Measurements from ENCODE around the gene UTY. TPM values are rescaled to one million over a fixed set of nuclear protein-coding genes. Genes with fewer than 3 reads are reported as not detected.
"Not testable (repeated sequence)": the region's sequence is repeated elsewhere in the genome, so short reads cannot be mapped to it uniquely, and the experiment has no call there.

UTY gene
- total and polyA plus RNA-seq, 9 donors: 0.03 TPM; not detected in 8

DNA sequence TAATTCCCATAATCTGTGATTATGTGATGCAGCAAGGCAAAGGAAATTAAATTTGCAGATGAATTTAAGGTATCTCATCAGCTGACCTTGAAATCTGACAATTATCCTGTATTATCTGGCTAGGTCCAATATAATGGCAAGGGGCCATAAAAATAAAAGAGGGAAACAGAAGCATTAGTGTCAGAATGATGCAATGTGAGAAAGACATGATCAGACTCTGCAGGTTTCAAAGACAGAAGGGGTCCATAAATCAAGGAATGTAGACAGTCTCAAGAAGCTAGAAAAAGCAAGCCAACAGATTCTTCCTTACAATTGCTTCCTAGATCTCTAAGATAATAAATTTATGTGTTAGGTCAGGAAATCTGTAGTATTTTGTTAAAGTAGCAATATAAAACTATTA lies 208.1 kb downstream of the UTY start:
- no peak overlapping the region for H3K4me3 ChIP-seq
- intact Hi-C loops (cut with DNase I): no loop called here
- TF ChIP-seq, protein P1, sequence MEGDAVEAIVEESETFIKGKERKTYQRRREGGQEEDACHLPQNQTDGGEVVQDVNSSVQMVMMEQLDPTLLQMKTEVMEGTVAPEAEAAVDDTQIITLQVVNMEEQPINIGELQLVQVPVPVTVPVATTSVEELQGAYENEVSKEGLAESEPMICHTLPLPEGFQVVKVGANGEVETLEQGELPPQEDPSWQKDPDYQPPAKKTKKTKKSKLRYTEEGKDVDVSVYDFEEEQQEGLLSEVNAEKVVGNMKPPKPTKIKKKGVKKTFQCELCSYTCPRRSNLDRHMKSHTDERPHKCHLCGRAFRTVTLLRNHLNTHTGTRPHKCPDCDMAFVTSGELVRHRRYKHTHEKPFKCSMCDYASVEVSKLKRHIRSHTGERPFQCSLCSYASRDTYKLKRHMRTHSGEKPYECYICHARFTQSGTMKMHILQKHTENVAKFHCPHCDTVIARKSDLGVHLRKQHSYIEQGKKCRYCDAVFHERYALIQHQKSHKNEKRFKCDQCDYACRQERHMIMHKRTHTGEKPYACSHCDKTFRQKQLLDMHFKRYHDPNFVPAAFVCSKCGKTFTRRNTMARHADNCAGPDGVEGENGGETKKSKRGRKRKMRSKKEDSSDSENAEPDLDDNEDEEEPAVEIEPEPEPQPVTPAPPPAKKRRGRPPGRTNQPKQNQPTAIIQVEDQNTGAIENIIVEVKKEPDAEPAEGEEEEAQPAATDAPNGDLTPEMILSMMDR (IDR thresholded peaks at IDR 0.05): no peak
- no peak for TF ChIP-seq EP300 (IDR thresholded peaks at IDR 0.05)
- no peak for TF ChIP-seq POLR2A (IDR thresholded peaks at IDR 0.05)

DNA sequence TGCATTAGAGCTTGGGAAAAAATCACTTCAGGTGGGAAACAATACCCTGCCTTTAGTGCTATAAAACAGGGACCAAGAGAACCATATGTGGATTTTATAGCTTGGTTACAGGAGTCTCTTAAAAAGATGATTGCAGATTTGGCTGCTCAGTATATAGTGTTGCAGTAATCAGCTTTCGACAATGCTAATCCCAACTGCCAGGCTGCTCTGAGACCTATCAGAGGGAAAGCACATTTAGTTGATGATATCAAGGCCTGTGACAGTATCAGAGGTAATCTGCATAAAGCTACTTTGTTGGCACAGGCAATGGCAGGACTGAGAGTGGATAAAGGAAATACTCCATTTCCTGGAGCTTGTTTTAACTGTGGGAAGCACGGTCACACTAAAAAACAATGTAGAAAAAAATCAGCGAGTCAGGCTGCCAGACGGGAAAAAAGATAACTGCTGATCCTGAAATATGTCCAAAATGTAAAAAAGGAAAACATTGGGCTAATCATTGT lies 225.8 kb downstream of the UTY start:
- intact Hi-C loops (cut with DNase I); H3K36me3 ChIP-seq; H3K9me3 ChIP-seq; H3K27me3 ChIP-seq; H3K4me1 ChIP-seq (ENCODE audit: insufficient read depth); H3K27ac ChIP-seq; DNase-seq; H3K4me3 ChIP-seq: not testable (repeated sequence)
- WGBS, 3 donors: no CpG with 5 or more reads among the region's 4 CpGs

More for the DNA sequence above, 208.1 kb downstream of the UTY start:
- Histone ChIP-seq H3K9me3 (no peaks in the 10 kb centered on the region), H3K27me3 (no peaks in the 10 kb centered on the region), H3K27ac (no peak overlapping the region), H3K4me1 (ENCODE audit: insufficient read depth) (no peaks in the 10 kb centered on the region), H3K36me3 (no peaks in the 10 kb centered on the region)
- DNase-seq: no peak

DNA sequence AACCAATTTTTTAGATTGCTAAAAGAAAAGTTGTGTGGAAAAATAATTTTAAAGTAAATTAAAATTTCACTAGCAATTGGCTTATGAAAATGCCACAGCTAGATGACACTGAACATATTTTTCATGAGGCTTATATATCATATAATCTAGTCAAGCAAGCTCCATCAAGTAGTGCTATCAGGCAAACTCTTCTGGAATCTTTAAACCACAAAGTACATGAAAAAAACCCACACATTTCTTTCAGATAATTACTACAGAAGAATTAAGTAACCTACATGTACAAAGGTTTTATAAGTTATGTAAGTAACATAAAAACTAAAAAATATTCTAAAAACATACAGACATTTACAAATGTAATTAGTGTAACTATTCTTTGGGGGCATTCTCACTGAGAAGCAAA lies 229.4 kb downstream of the UTY start:
- H3K36me3 ChIP-seq: no peaks in the 10 kb centered on the region
- no peaks in the 10 kb centered on the region for H3K4me1 ChIP-seq (ENCODE audit: insufficient read depth)
- no peaks in the 10 kb centered on the region for H3K9me3 ChIP-seq
- DNase-seq: no peak
- H3K27me3 ChIP-seq: no peaks in the 10 kb centered on the region
- TF ChIP-seq, protein P1 (IDR thresholded peaks at IDR 0.05): no peak
- TF ChIP-seq EP300 (IDR thresholded peaks at IDR 0.05): no peak
- H3K4me3 ChIP-seq: no peak overlapping the region
- intact Hi-C loops (cut with DNase I): no loop called here
- H3K27ac ChIP-seq: no peak overlapping the region

DNA sequence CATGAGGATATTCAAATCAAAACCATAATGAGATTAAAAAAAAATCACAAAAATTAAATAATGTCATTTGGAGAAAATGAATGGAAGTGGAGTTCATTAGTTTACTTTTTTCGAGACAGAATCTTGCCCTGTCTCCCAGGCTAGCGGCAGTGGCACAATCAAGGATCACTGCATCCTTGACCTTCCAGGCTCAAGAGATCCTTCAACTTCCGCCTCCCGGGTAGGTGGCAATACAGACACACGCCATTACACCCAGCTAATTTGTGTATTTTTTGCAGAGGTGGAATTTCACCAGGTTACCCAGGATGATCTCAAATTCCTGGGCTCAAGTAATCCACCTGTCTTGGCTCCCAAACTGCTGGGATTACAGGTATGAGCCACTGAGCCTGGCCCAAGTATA lies 236.1 kb downstream of the UTY start:
- no peaks in the 10 kb centered on the region for H3K4me1 ChIP-seq (ENCODE audit: insufficient read depth)
- intact Hi-C loops (cut with DNase I): no loop called here
- no peak overlapping the region for H3K4me3 ChIP-seq
- H3K27me3 ChIP-seq: no peaks in the 10 kb centered on the region
- H3K9me3 ChIP-seq: no peaks in the 10 kb centered on the region
- no peak for DNase-seq
- H3K36me3 ChIP-seq: no peaks in the 10 kb centered on the region
- no peak overlapping the region for H3K27ac ChIP-seq
- no CpG with 5 or more reads among the region's 5 CpGs for WGBS, 3 donors
- TF ChIP-seq EP300 (IDR thresholded peaks at IDR 0.05) (no peak), POLR2A (IDR thresholded peaks at IDR 0.05) (no peak)
- TF ChIP-seq, protein P1 (IDR thresholded peaks at IDR 0.05): no peak

DNA sequence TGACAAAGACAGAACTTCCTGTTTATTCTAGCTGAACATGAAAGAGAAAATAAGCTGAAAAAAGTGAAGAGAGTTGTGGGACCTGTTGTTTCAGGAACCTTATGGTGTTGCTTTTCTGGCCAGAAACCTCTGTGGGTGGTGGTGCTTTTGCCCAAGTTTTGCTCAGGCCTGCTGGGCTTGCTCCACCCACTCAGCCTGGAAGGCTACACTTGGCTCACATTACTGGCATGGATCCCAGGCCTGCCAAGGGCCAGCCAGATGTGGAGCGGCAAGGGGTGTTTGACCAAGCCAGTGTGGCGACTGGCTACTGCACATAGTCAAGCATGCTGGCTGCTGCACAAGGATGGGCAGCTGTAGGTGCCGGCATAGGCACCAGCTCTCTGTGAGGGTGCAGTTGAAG lies 245.9 kb downstream of the UTY start:
- H3K9me3 ChIP-seq: no peaks in the 10 kb centered on the region
- no peak overlapping the region for H3K27ac ChIP-seq
- no peak overlapping the region for H3K4me3 ChIP-seq
- intact Hi-C loops (cut with DNase I): no loop called here
- H3K4me1 ChIP-seq (ENCODE audit: insufficient read depth): no peaks in the 10 kb centered on the region
- TF ChIP-seq, protein P1 (IDR thresholded peaks at IDR 0.05): no peak
- TF ChIP-seq POLR2A (IDR thresholded peaks at IDR 0.05): no peak
- no peak for TF ChIP-seq EP300 (IDR thresholded peaks at IDR 0.05)
- no peaks in the 10 kb centered on the region for H3K36me3 ChIP-seq
- DNase-seq: no peak
- WGBS, 3 donors: no CpG with 5 or more reads among the region's 3 CpGs
- H3K27me3 ChIP-seq: no peaks in the 10 kb centered on the region
